Gastroesophageal sphincter (tissue), 3 donors: Measurements from ENCODE around the gene CHRM4.

ENCODE experiments used
- CTCF ChIP-seq, 4 experiments: fragments of 200-600 bp in 2 of 4; fragments of 450-650 bp in 2 of 4; sonication (generic) in 1 of 4; IDR thresholded peaks; one replicate each; pipeline ENCODE4 v1.5.1; 2017 to 2019; ENCODE audit warnings: antibody characterized with exemption in 4 of 4, mild to moderate bottlenecking in 2 of 4, moderate library complexity in 2 of 4
- EP300 ChIP-seq: sonication (generic); formaldehyde crosslinking; IDR thresholded peaks from one replicate; pipeline ENCODE4 v1.6.1; 2017; ENCODE audit warnings: antibody characterized with exemption, mild to moderate bottlenecking
- POLR2A ChIP-seq, 2 donors: fragments of 450-650 bp; IDR thresholded peaks; one replicate each; pipeline ENCODE4 v1.6.1; 2017; ENCODE audit warnings: antibody characterized with exemption in 2 of 2, mild to moderate bottlenecking in 2 of 2, moderate library complexity in 1 of 2
- POLR2AphosphoS5 ChIP-seq: sonication (generic); formaldehyde crosslinking; IDR thresholded peaks from one replicate; pipeline ENCODE4 v1.6.1; 2017; ENCODE audit warnings: antibody characterized with exemption

GRCh38 chr11:46362156-46363030 is 29.2 kb downstream of the CHRM4 start:
- TF ChIP-seq CTCF (IDR thresholded peaks at IDR 0.05) (no peak), EP300 (no peak), POLR2A (IDR thresholded peaks at IDR 0.05) (no peak), POLR2AphosphoS5 (no peak)
